GM12873 (cell line): Measurements from ENCODE around the gene FBN2.

ENCODE experiments used
- CTCF ChIP-seq: IDR thresholded peaks from 2 replicates; pipeline ENCODE4 v1.5.1; 2012; ENCODE audit warnings: low read depth, mild to moderate bottlenecking, moderate library complexity, low read length, control low read depth; ENCODE audit not compliant: insufficient read depth; ENCODE audit errors: missing control alignments

Gene FBN2

GRCh38 chr5:128572051-128572929 is 34.2 kb upstream of the FBN2 start:
- no peak for TF ChIP-seq CTCF

- no peak for TF ChIP-seq CTCF
These were observed 28.1 kb upstream of the FBN2 start for GRCh38 chr5:128566178-128566577.

- TF ChIP-seq CTCF = no peak
These were observed 21.6 kb upstream of the FBN2 start for GRCh38 chr5:128559300-128560297.

GRCh38 chr5:128553747-128554146 is 15.7 kb upstream of the FBN2 start:
- no peak for TF ChIP-seq CTCF

- no peak for TF ChIP-seq CTCF
These were observed 13.4 kb upstream of the FBN2 start for GRCh38 chr5:128551476-128551875.

- TF ChIP-seq CTCF = no peak
These were observed 11.5 kb upstream of the FBN2 start for GRCh38 chr5:128549496-128549895.
